Colonic mucosa (tissue), 4 donors: Measurements from ENCODE around the gene PFN3. TPM values are rescaled to one million over a fixed set of nuclear protein-coding genes. Genes with fewer than 3 reads are reported as not detected.
A peak's percentile ranks its signal among the peaks of the same experiment; 100 is the strongest.

Source experiments
- DNase-seq: peaks from one replicate; pipeline ENCODE4 v3.0.0-alpha.2; 2020
- H3K27ac ChIP-seq: fragments of 200-600 bp; one replicate; pipeline ENCODE4 v1.8.0; 2021
- H3K27me3 ChIP-seq: fragments of 200-600 bp; one replicate; pipeline ENCODE4 v1.8.0; 2021
- H3K36me3 ChIP-seq: fragments of 200-600 bp; one replicate; pipeline ENCODE4 v1.8.0; 2021
- H3K4me1 ChIP-seq: fragments of 200-600 bp; one replicate; pipeline ENCODE4 v1.8.0; 2021; ENCODE audit warnings: mild to moderate bottlenecking
- H3K4me3 ChIP-seq: fragments of 200-600 bp; one replicate; pipeline ENCODE4 v1.8.0; 2021
- H3K9ac ChIP-seq, 2 donors: one replicate each; pipeline ENCODE4 v1.7.0; 2013; ENCODE audit warnings: control low read depth in 2 of 2, low read depth in 2 of 2, low read length in 2 of 2
- H3K9me3 ChIP-seq: fragments of 200-600 bp; one replicate; pipeline ENCODE4 v1.8.0; 2021
- intact Hi-C: fragments of 100-400 bp; cut with DNase I; formaldehyde crosslinking; loops from one replicate; pipeline ENCODE4 v1.14.1; 2022
- total RNA-seq, 2 donors: library from RNA; stranded (reverse); fragmentation: NEBNext Ultra II Directional in 1 of 2; extraction: Animal tissue kit (Norgen Biotek cat#: 25700) in 1 of 2; gene quantifications; one replicate each; pipeline ENCODE4 v1.2.1, GENCODE V29; 2021
- TF ChIP-seq, protein P1 (sequence below): fragments of 200-600 bp; IDR thresholded peaks from one replicate; pipeline ENCODE4 v1.8.0; 2022; ENCODE audit warnings: antibody characterized with exemption, mild to moderate bottlenecking
- donor health status: healthy.
- donor health status: DM: no; HTN: no; CAD: no.
- donor health status: DM: no; HTN: no; CAD: no.

Gene PFN3
- total RNA-seq, 2 donors from 2014 or later, result not detected

DNA sequence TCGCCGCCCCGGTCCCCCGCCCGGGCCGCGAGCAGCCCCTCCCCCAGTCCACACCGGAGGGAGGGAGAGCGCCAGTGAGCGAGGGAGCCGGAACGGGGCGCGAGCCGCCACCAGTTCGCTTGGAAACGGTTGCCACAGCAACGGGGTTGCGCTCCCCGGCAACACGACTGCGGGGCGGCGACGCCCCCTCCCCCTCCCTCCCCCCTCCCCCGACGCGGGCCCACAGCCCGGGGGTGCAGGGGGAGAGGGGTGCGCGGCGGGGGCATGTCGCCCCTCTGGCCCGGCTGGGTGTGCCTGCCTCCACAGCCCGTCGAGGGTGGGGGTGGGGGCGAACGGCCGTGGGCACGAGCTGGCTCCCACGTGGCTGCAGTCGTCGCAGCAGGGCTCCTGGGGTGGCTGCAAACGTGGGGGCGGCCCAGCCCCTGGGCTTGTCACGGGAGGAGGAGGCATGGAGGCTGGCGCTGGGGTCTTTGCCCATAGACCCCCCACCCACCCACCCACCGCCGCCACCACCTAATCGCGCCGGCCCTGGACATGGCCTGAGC lies 46.7 kb upstream of the PFN3 start:
- Histone ChIP-seq H3K36me3 (no peaks in the 10 kb centered on the region), H3K27me3 (no peaks in the 10 kb centered on the region), H3K4me1 (peaks cover 8% of the 10 kb centered on the region), H3K4me3 (peak overlapping the region; percentile 62), H3K27ac (no peak overlapping the region), H3K9ac (peak overlapping the region in 1 of 2 donors; percentile 54), H3K9me3 (no peaks in the 10 kb centered on the region)
- DNase-seq, result peak; percentile 65
- TF ChIP-seq, protein P1, sequence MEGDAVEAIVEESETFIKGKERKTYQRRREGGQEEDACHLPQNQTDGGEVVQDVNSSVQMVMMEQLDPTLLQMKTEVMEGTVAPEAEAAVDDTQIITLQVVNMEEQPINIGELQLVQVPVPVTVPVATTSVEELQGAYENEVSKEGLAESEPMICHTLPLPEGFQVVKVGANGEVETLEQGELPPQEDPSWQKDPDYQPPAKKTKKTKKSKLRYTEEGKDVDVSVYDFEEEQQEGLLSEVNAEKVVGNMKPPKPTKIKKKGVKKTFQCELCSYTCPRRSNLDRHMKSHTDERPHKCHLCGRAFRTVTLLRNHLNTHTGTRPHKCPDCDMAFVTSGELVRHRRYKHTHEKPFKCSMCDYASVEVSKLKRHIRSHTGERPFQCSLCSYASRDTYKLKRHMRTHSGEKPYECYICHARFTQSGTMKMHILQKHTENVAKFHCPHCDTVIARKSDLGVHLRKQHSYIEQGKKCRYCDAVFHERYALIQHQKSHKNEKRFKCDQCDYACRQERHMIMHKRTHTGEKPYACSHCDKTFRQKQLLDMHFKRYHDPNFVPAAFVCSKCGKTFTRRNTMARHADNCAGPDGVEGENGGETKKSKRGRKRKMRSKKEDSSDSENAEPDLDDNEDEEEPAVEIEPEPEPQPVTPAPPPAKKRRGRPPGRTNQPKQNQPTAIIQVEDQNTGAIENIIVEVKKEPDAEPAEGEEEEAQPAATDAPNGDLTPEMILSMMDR, result no peak
- intact Hi-C loops, result no loop called here

DNA sequence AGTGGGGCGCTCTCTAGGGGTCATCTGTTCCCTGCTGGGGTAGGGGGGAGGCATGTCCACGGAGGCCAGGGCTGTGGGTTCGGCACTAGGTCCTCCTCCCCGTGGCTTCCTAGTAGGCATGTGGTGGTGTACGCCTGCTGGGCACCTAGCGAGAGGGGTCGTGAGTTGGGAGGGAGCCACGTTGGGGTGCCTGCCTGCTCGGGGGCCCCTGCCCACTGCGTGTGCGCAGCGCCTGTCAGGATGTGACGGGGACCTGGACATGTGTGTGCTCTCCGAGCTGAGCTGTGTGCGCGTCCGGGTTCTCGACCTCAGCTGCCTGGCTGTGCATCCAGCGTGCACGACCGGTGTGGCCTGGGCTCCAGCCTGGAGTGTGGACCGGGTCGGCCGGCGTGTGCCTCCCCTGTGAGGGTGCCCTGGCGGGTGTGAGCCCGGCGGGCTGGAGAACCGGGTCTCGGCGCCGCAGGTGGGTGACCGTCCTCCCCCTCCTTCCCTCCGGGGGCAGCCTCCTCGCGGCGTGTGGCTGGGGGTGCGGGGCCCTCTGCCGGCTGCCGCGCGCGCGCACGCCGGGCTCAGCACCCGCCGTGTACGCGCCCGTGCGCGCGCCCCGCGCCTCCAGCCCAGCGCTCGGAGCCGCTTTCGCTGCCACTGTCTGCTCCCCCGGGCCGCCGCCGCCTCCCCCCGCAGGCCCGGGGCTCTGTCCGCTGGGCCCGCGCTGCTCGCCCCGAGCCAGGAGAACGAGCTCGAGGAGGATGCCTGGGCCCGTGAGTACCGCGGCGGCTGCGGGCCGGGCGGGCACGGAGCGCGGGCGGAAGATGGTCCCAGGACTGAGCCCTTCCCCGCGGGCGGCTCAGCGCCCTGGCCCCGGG lies 46.0 kb upstream of the PFN3 start, which contains the start of gene PRR7:
Gene PRR7 (plus strand): TSS at position 615 of the 866 bp plus-strand sequence. CDS start 8,254 bp downstream, outside the sequence.
- Histone ChIP-seq H3K27me3 (no peaks in the 10 kb centered on the region), H3K9ac (peak within 1 kb of the TSS; percentile 54 to 64), H3K36me3 (no peaks in the 10 kb centered on the region), H3K27ac (no peak within 1 kb of the TSS), H3K9me3 (no peaks in the 10 kb centered on the region), H3K4me3 (peak within 1 kb of the TSS; percentile 62), H3K4me1 (peaks cover 8% of the 10 kb centered on the region)
- intact Hi-C loops, result no loop called here
- TF ChIP-seq, protein P1, result no peak
- peak; percentile 53 for DNase-seq

DNA sequence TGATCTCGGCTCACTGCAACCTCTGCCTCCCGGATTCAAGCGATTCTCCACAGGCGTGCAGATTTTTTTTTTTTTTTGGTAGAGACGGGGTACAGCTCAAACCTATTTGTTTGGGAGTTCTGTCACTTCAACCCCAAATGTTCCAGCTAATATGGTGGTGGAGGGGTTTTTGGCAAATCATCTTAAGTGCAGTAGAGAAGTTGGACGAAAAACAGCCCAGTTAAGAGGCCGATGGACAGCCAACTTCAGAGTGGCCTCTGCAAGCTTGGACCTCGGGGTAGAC lies 45.4 kb upstream of the PFN3 start:
- TF ChIP-seq, protein P1, result no peak
- Histone ChIP-seq H3K9me3 (no peaks in the 10 kb centered on the region), H3K36me3 (no peaks in the 10 kb centered on the region), H3K27me3 (no peaks in the 10 kb centered on the region), H3K27ac (no peak overlapping the region), H3K4me1 (peaks cover 8% of the 10 kb centered on the region), H3K4me3 (peak overlapping the region; percentile 62), H3K9ac (peak overlapping the region; percentile 54 to 64)
- no peak for DNase-seq
- intact Hi-C loops, result no loop called here

DNA sequence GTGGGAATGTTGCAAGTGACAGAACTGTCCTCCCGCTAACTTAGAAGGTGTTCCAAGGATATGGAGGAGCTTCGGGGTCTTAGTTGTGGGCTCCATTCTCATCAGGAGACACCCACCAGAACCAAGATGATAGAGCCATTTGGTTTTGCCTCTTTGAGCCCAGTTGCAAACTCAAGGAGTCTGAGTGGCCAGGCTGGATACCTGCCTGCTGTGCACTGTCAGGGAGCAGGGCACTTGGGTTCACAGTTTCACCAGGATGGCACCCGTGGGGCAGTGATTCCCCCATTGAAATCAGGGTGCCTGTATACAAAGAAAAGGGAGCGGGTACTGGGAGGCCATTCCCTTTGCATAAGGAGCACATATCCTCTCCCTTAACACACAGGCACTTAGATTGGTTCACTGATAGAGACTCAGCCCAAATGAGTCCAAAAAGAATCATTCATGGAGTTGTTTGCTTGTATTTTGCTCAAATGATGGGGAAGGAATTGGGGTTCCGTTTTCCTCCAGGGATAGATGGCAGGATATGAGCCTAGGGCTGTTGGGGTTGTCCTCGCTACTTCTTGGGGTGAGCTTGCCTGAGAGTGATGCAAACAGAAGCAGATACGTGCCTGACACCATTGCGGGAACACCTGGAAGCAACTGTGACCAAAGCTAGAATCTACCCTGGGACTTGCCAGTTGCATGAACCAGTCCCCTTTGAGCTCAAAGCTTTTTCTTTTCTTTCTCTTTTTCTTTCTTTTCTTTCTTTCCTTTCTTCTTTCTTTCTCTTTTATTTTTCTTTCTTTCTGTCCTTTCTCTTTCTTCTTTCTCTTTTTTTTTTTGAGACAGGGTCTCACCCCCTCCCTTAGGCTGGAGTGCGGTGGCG lies 44.8 kb upstream of the PFN3 start:
- intact Hi-C loops, result no loop called here
- DNase-seq, result no peak
- peak overlapping the region in 1 of 2 donors; percentile 9 for H3K9ac ChIP-seq
- H3K4me3 ChIP-seq, result no peak overlapping the region
- H3K36me3 ChIP-seq, result no peaks in the 10 kb centered on the region
- H3K27ac ChIP-seq, result no peak overlapping the region
- no peaks in the 10 kb centered on the region for H3K27me3 ChIP-seq
- H3K4me1 ChIP-seq, result peaks cover 8% of the 10 kb centered on the region
- H3K9me3 ChIP-seq, result no peaks in the 10 kb centered on the region
- TF ChIP-seq, protein P1, result no peak
